Calu3 (cell line): Measurements from ENCODE around the gene NOM1. TPM values are rescaled to one million over a fixed set of nuclear protein-coding genes. Genes with fewer than 3 reads are reported as not detected.

Source experiments
- BruUV-seq: library from RNA; stranded (reverse); fragments of 400-500 nt; replicated peaks from 2 replicates; lab custom pipeline; 2021; lab: Mats Ljungman, UMichigan
- CTCF ChIA-PET: fragments of 300-600 bp; sonication (Branson Sonifier 250); formaldehyde crosslinking; loops from one replicate; lab custom pipeline; 2022; ENCODE audit warnings: antibody characterized with exemption; lab: Charles Lee
- DNase-seq: peaks from one replicate; pipeline ENCODE4 v3.0.0; 2022
- H3K27ac Mint-ChIP-seq: one replicate; pipeline ENCODE4 v1.8.0; 2022; ENCODE audit warnings: mixed read lengths; ENCODE audit not compliant: unreplicated experiment
- H3K27me3 Mint-ChIP-seq: one replicate; pipeline ENCODE4 v1.8.0; 2022; ENCODE audit warnings: mixed read lengths; ENCODE audit not compliant: unreplicated experiment
- H3K36me3 Mint-ChIP-seq: one replicate; pipeline ENCODE4 v1.8.0; 2022; ENCODE audit warnings: mild to moderate bottlenecking, moderate library complexity, mixed read lengths; ENCODE audit not compliant: insufficient read depth, unreplicated experiment
- H3K4me1 Mint-ChIP-seq: one replicate; pipeline ENCODE4 v1.8.0; 2022; ENCODE audit warnings: mild to moderate bottlenecking, low read depth, mixed read lengths; ENCODE audit not compliant: unreplicated experiment
- H3K4me3 Mint-ChIP-seq: one replicate; pipeline ENCODE4 v1.8.0; 2022; ENCODE audit warnings: mild to moderate bottlenecking, low read depth, moderate library complexity, mixed read lengths; ENCODE audit not compliant: unreplicated experiment
- H3K9me3 Mint-ChIP-seq: one replicate; pipeline ENCODE4 v1.8.0; 2022; ENCODE audit warnings: low read depth, mixed read lengths; ENCODE audit not compliant: unreplicated experiment
- CTCF ChIP-seq: fragments of 200-600 bp; IDR thresholded peaks from one replicate; pipeline ENCODE4 v1.8.0; 2022; ENCODE audit warnings: antibody characterized with exemption; ENCODE audit not compliant: unreplicated experiment
- intact Hi-C: fragments of 100-400 bp; cut with micrococcal nuclease; formaldehyde crosslinking; loops from one replicate; pipeline ENCODE4 v1.10.0; 2022; ENCODE audit not compliant: unreplicated experiment
- total RNA-seq: library from RNA; stranded (reverse); gene quantifications from 2 replicates; pipeline ENCODE4 v1.2.3, GENCODE V29; 2022

The NOM1 gene
- total RNA-seq, 1 experiment from 2014 or later = 35.1 TPM

DNA sequence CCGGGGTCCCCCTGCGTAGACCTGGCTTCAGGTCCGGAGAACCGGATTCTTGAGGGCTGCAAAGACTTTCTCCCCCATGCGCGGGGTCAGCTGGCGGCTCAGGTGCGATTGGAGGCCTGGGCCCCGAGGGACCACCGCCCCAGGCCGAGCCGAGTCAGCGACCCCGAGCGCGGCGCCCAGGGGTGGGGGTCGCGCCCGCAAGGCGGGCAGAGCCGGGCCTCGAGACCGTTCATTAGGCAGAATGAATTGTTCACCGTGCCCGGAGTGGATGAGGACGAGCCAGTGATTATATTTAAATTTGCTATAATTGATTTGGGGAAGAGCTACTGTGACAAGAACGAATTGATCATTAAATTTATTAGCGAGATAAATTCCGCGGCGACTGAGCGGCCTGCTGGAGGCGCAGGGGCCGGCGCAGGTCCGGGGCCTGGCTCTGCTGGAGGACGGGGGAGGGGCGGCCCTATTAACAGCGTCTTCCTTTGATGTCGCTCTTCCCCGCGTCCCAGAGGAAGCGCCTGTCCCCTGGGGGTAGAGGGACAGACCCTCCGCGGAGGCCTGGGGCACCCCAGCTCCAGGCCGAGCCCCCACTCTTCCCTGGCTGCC is 53.4 kb downstream of the NOM1 start:
- no peak for DNase-seq
- TF ChIP-seq CTCF = no peak
- BruUV-seq = no TSS peak
- Mint-ChIP-seq H3K27ac (no peak overlapping the region), H3K4me1 (peaks cover 23% of the 10 kb centered on the region), H3K4me3 (no peak overlapping the region), H3K9me3 (no peaks in the 10 kb centered on the region), H3K36me3 (peaks cover 49% of the 10 kb centered on the region), H3K27me3 (no peaks in the 10 kb centered on the region)
- intact Hi-C loops = no loop called here
- CTCF ChIA-PET = interaction anchor here (0.6 kb wide), 1 partner anchor 153 kb away, joined by 3 read pairs; no protein-coding TSS in a partner anchor

DNA sequence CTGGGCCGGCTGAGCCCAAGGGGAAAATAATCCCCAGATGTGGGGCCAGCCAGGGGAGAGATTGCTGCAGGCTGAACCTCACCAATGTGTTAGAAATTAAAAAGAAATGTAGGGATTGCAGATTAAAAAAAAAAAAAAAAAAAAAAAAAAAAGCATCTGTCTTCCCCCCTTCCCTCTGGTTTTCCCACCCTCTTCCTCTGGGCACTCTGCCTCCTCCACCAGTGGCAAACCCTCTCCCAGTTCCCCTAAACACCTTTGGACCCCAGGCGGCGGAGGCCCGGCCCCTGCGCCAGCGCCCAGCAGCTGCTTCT is 53.9 kb downstream of the NOM1 start:
- intact Hi-C loops = no loop called here
- Mint-ChIP-seq H3K9me3 (no peaks in the 10 kb centered on the region), H3K4me1 (peaks cover 23% of the 10 kb centered on the region), H3K36me3 (peaks cover 53% of the 10 kb centered on the region), H3K4me3 (no peak overlapping the region), H3K27ac (no peak overlapping the region), H3K27me3 (no peaks in the 10 kb centered on the region)
- CTCF ChIA-PET = no interaction called here
- DNase-seq = no peak
- no TSS peak for BruUV-seq
- TF ChIP-seq CTCF = no peak

- H3K36me3 Mint-ChIP-seq = peaks cover 59% of the 10 kb centered on the region
- no peaks in the 10 kb centered on the region for H3K9me3 Mint-ChIP-seq
- CTCF ChIA-PET = no interaction called here
- H3K4me3 Mint-ChIP-seq = no peak overlapping the region
- intact Hi-C loops = no loop called here
- DNase-seq = no peak
- H3K27ac Mint-ChIP-seq = no peak overlapping the region
- H3K4me1 Mint-ChIP-seq = peaks cover 23% of the 10 kb centered on the region
- no peaks in the 10 kb centered on the region for H3K27me3 Mint-ChIP-seq
- BruUV-seq = no TSS peak
- TF ChIP-seq CTCF = no peak
Measured at GRCh38 chr7:157003756-157004520, 54.4 kb downstream of the NOM1 start.

DNA sequence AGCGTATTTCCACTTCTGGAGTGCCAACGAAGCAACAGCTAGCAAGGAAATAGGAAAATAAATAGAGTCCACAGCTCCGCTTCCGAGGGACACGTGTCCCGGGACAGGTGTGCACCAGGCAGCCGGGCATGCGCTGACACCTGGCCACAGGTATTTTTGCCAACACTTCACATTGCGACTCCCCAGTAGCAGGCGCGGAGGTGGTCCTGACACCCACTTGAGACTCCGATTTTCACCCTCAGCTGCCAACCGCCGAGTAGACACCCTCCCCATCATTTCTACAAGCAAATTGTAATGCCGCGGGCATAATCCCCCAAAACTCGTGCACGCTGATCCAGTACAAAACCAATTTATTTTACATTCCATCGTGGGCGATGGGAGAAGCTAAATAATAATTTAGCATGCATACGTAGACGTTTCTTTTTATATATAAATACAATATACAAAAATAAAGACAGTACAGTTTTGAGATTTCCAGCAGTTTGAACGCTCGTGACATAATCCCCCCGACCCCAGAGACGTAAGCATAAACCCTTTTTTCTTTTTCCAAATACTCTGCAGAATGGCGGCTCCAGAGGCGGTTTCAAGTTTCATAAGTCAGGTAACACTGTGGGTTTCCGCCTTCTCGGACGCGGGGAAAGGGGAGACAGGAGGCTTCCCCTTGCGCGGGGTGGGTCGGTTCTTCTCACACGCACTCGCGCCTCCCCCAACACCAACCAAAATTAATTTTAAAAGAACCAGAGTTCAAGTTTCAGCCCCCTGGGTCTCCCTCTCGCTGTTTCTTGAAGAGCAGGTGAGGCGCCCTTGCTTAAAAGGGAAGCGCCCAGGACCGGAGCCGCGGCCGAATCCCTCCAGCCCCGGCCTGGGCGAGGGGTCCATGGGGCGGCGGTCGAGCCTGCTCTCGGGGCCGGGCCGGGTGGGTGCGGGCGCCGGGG is 55.3 kb downstream of the NOM1 start:
- intact Hi-C loops = loop anchor here (5.0 kb wide), 1 partner anchor 138 kb away; no protein-coding TSS in a partner anchor
- Mint-ChIP-seq H3K27ac (no peak overlapping the region), H3K4me3 (no peak overlapping the region), H3K27me3 (no peaks in the 10 kb centered on the region), H3K4me1 (peaks cover 23% of the 10 kb centered on the region), H3K36me3 (peaks cover 64% of the 10 kb centered on the region), H3K9me3 (no peaks in the 10 kb centered on the region)
- no peak for TF ChIP-seq CTCF
- DNase-seq = no peak
- no TSS peak for BruUV-seq
- CTCF ChIA-PET = no interaction called here
